Measurements from ENCODE around the gene HDHD5.

HDHD5 gene

GRCh38 chr22:17158568-17159503, at the start of gene HDHD5:
Gene HDHD5 (minus strand): TSS chr22:17159277. CDS start chr22:17159251, 26 bp downstream.
- in situ Hi-C loops (cut with MboI; ENCODE audit: low sequenced_read_pairs) = no loop called here

DNA sequence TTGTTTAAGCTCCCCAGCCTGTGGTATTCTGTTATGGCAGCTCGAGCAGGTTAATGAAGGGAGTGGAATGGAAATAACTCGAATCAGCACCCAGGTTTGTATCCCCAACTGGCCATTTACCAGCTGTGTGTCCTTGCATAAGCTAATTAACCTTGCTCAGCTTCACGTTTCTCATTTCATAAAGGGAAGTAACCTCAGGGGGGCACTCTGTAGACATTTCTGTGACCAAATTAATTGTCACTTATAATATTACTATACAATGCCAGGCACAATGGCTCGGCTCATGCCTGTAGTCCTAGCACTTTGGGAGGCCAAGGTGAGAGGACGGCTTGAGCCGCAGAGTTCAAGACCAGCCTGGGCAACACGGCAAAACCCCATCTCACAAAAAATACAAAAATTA, 46.4 kb upstream of the HDHD5 start:
- in situ Hi-C loops (cut with MboI; ENCODE audit: low sequenced_read_pairs) = no loop called here

DNA sequence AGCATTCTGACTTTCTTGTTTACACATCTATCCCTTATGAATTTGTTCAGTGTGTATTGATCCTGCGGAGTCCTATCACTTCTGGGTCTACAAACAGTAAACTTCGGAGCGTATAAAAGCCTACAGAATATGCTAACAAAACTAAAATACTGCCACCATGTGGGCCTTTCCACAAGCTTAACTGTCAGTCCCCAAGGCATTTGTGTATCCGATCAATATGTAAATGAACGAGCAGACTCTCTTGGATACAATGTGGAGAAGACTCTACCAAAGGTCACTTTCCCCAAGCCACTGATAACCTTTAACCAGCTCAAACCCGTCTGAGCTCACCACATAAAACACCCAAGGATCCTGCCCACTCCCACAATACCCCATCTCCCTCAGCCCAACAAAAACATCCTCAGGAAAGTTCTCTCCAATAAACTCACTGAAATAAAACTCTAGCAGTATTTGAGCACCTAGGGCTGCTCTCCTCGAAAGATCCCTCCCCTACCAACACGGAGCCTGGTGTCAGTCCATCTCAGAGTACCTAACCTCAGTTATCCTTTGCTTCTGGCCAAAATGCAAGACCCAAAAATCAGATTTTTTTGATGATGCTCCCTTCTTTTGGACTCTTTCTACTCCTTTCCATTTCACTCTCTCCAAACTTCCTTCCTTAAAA, 42.3 kb upstream of the HDHD5 start:
- in situ Hi-C loops (cut with MboI; ENCODE audit: low sequenced_read_pairs) = no loop called here

DNA sequence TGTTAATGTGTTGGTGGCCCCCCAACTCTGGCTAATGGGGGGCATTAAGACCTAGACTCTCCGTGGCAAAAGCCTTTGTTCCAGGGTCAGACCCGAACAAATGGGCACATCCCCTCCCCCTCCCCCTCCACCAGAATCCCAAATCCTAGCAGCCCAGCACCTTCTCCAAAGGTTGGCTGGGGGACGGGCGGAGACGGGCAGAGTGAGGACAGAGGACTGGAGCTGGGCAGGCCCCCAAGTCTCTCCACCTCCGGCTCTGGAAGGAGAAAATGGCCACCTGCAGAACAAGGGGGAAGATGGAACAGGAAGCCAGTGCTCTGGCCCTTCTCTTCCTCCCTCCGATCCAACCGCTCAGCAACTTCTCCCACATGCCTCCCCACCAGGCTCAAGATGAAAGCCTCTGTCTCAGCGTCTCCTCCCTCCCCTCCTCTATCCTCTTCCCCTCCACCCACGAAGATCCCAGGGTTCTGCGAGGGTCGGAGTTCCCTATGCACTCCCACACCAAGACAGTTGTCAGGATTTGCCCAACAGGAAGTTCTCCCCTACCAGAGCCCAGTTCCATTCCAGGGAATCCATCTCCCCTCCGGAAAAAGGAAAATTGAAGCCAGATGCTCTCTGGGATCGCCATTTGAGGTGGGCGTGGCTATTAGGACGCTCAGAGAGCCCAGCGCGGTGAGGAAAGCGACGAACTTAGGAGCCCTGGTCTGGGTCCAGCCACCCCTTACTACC, 40.1 kb upstream of the HDHD5 start:
- in situ Hi-C loops (cut with MboI; ENCODE audit: low sequenced_read_pairs) = loop anchor here (25.0 kb wide), 1 partner anchor 313 kb away; no protein-coding TSS in a partner anchor

GRCh38 chr22:17198170-17199002, 39.3 kb upstream of the HDHD5 start:
- in situ Hi-C loops (cut with MboI; ENCODE audit: low sequenced_read_pairs) = loop anchor here (25.0 kb wide), 1 partner anchor 314 kb away; no protein-coding TSS in a partner anchor

- in situ Hi-C loops (cut with MboI; ENCODE audit: low sequenced_read_pairs) = loop anchor here (25.0 kb wide), 1 partner anchor 318 kb away; no protein-coding TSS in a partner anchor
These were observed 35.1 kb upstream of the HDHD5 start for GRCh38 chr22:17194213-17194612.

GRCh38 chr22:17192186-17192585, 33.1 kb upstream of the HDHD5 start:
- in situ Hi-C loops (cut with MboI; ENCODE audit: low sequenced_read_pairs) = loop anchor here (25.0 kb wide), 1 partner anchor 320 kb away; no protein-coding TSS in a partner anchor

- in situ Hi-C loops (cut with MboI; ENCODE audit: low sequenced_read_pairs) = loop anchor here (25.0 kb wide), 1 partner anchor 321 kb away; no protein-coding TSS in a partner anchor
These were observed 32.2 kb upstream of the HDHD5 start for GRCh38 chr22:17191163-17191784.

DNA sequence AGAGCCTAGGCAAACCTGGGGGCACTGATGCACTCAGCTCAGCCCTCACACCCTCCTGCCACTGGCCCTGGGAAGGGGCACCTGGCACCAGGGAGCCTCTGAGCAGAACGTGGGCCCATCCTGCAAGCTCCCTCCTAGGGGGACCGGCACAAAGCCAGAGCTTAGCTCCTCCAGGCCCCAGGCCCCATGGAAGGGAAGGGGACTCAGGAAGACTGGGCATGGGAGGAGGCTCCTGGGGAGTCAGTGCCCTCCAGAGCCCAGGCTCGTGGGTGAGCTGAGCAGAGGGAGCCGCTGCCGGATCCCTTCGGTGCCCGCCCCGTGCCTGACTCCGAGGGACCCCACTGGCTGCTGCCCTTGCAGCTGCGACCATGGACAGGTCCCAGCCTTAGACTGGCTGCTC, 31.6 kb upstream of the HDHD5 start:
- in situ Hi-C loops (cut with MboI; ENCODE audit: low sequenced_read_pairs) = loop anchor here (25.0 kb wide), 1 partner anchor 322 kb away; no protein-coding TSS in a partner anchor

DNA sequence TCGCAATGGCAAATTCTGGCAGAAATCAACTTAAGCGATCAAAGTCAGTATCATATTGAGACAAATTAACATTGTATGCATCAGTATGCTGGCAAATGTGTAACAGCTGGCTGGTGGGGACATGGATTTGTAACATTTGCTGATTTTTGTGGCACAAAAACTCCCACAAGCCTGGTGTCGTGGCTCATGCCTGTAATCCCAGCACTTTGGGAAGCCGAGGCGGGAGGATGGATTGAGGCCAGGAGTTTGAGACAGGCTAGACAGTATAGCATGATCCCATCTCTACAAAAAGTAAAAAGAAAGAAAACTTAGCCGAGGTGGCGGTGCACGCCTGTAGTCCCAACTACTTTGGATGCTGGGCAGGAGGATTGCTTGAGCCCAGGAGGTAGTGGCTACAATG, 17.6 kb upstream of the HDHD5 start:
- in situ Hi-C loops (cut with MboI; ENCODE audit: low sequenced_read_pairs) = loop anchor here (25.0 kb wide), 1 partner anchor 336 kb away; no protein-coding TSS in a partner anchor

DNA sequence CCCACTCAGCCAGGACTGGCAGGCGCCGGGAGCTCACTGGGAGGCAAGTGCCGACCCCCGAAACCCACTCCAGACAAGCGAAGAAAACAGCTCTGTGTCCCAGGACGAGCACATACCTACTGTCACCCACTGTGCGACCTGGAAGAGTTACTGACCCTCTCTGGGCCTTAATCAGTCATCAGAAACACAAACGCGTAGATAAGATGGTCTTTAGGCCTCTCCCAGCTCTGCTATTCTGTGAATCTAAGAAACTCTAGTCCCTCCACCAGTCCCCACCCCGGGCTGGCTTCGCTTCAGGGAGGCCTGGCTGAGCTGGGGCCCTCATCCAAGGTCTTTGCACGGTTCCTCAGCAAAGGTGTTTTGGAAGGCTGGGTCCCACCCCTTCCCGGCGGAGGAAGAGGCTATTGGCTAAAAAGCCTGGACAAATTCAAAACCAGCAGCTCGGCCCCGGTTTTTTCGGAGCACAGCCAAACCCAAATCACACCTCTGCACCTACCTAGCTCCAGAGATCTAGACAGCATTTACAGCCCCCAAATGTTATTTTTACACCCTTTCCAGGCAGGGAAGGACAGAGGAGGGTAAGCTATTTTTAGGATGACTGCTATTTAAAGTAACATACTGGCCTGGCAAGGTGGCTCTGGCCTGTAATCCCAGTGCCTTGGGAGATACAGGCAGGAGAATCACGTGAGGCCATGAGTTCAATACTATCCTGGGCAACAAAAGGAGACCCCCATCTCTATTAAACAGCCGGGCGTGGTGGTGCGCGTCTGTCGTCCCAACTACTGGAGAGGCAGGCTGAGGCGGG, 13.2 kb upstream of the HDHD5 start:
- in situ Hi-C loops (cut with MboI; ENCODE audit: low sequenced_read_pairs) = no loop called here

- in situ Hi-C loops (cut with MboI; ENCODE audit: low sequenced_read_pairs) = no loop called here
These were observed 12.3 kb upstream of the HDHD5 start for GRCh38 chr22:17171153-17172028.

DNA sequence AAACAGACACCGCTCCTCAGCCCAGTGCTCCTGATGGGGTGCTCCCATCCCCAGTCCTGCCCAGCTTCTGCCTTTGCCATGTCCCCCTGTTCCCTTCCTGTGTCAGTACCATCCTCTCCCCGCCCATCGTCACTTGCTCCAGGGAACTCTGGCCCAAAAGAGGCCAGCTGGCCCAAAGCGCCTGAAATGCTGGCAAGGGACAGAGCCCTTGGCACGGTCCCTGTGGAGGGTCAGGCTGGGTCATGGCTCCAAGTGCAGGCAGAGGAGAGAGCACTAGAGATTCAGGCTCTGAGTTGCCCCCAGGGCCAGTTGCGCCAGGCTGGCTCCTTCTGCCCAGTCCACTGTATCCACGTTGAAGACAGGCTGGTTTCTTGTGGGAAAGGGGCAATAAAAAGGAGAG, 8.4 kb upstream of the HDHD5 start:
- in situ Hi-C loops (cut with MboI; ENCODE audit: low sequenced_read_pairs) = no loop called here

- in situ Hi-C loops (cut with MboI; ENCODE audit: low sequenced_read_pairs) = no loop called here
These were observed 5.4 kb upstream of the HDHD5 start for GRCh38 chr22:17164392-17165024.

DNA sequence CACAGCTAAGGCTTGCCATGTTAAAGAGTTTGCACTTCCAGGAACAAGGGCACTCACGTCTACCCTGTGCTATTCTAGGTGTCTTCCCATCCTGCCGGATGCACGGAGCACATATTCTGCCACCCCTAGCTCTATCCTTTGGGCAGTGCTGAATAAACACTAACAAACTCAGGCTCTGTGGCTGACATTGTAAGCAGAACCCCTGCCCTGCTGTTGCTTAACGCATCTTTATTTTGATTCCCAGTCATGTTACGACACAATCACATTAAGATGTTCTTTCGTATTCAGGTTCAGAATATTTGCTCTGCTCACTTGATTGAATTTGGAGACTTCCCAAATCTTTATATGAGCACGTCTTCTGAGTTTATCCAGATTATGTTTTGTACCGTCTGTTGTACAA, 3.7 kb upstream of the HDHD5 start:
- in situ Hi-C loops (cut with MboI; ENCODE audit: low sequenced_read_pairs) = no loop called here

DNA sequence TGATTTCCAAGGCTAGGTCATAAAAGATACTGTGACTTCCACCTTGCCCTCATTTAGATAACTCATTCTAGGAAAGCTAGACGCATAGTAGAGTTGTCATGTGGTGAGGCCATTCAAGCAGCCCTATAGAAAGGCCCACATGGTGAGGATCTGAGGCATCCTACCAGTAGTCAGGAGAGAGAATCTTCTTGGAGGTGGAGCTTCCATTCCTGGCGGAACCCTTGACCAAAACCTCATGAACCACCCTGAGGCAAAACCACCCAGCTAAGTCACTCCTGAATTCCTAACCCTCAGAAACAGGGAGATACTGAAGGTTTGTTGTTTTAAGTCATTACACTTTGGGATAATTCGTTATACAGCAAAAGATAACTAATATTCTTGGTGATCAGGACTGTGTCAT, 2.9 kb upstream of the HDHD5 start:
- in situ Hi-C loops (cut with MboI; ENCODE audit: low sequenced_read_pairs) = no loop called here

- in situ Hi-C loops (cut with MboI; ENCODE audit: low sequenced_read_pairs) = no loop called here
These were observed 451 bp upstream of the HDHD5 start for GRCh38 chr22:17159504-17159951.
